HUES48 (cell line): ENCODE data around the gene BACH2.
"Not testable (repeated sequence)": the region's sequence is repeated elsewhere in the genome, so short reads cannot be mapped to it uniquely, and the experiment has no call there.

Experiments used
- H3K27ac ChIP-seq: one replicate; pipeline ENCODE4 v1.7.0; 2013; ENCODE audit warnings: low read depth, low read length, inconsistent platforms
- H3K27me3 ChIP-seq: 2 replicates; pipeline ENCODE4 v1.6.1; 2013; ENCODE audit warnings: mild to moderate bottlenecking, low read length; ENCODE audit not compliant: control insufficient read depth, insufficient read depth
- H3K36me3 ChIP-seq: 2 replicates; pipeline ENCODE4 v1.6.1; 2013; ENCODE audit warnings: low read length; ENCODE audit not compliant: control insufficient read depth, insufficient read depth
- H3K4me1 ChIP-seq: 2 replicates; pipeline ENCODE4 v1.6.1; 2013; ENCODE audit warnings: mild to moderate bottlenecking, low read length; ENCODE audit not compliant: control insufficient read depth, insufficient read depth
- H3K4me3 ChIP-seq: 2 replicates; pipeline ENCODE4 v1.5.1; 2013; ENCODE audit warnings: mild to moderate bottlenecking, low read depth, low read length
- H3K9ac ChIP-seq: 2 replicates; pipeline ENCODE4 v1.6.1; 2013; ENCODE audit warnings: mild to moderate bottlenecking, low read depth, low read length, moderate library complexity
- H3K9me3 ChIP-seq: 2 replicates; pipeline ENCODE4 v1.6.1; 2013; ENCODE audit warnings: low read length; ENCODE audit not compliant: control insufficient read depth, insufficient read depth

BACH2 gene

GRCh38 chr6:90074161-90074850 lies 222.3 kb downstream of the BACH2 start:
- H3K4me3 ChIP-seq = no peak overlapping the region
- H3K9me3 ChIP-seq = no peaks in the 10 kb centered on the region
- H3K9ac ChIP-seq = no peak overlapping the region
- no peaks in the 10 kb centered on the region for H3K27me3 ChIP-seq
- H3K4me1 ChIP-seq = peaks cover 4% of the 10 kb centered on the region; the same call in 1 of the 2 replicates
- no peaks in the 10 kb centered on the region for H3K36me3 ChIP-seq
- H3K27ac ChIP-seq = no peak overlapping the region

GRCh38 chr6:90072935-90073464 lies 223.6 kb downstream of the BACH2 start:
- no peak overlapping the region for H3K27ac ChIP-seq
- H3K4me1 ChIP-seq = peaks cover 6% of the 10 kb centered on the region; the same call in 1 of the 2 replicates
- no peaks in the 10 kb centered on the region for H3K27me3 ChIP-seq
- no peaks in the 10 kb centered on the region for H3K36me3 ChIP-seq
- no peak overlapping the region for H3K4me3 ChIP-seq
- no peaks in the 10 kb centered on the region for H3K9me3 ChIP-seq
- no peak overlapping the region for H3K9ac ChIP-seq

GRCh38 chr6:90072501-90072900 lies 224.1 kb downstream of the BACH2 start:
- peaks cover 6% of the 10 kb centered on the region; the same call in 1 of the 2 replicates for H3K4me1 ChIP-seq
- H3K9me3 ChIP-seq = no peaks in the 10 kb centered on the region

GRCh38 chr6:90068703-90069523 lies 227.7 kb downstream of the BACH2 start:
- Histone ChIP-seq H3K9ac (no peak overlapping the region), H3K9me3 (no peaks in the 10 kb centered on the region), H3K27me3 (no peaks in the 10 kb centered on the region), H3K27ac (peak overlapping the region; percentile 64), H3K36me3 (no peaks in the 10 kb centered on the region), H3K4me3 (no peak overlapping the region), H3K4me1 (peaks cover 6% of the 10 kb centered on the region; the same call in 1 of the 2 replicates)

More at GRCh38 chr6:90072501-90072900, 224.1 kb downstream of the BACH2 start:
- Histone ChIP-seq H3K27me3 (no peaks in the 10 kb centered on the region), H3K27ac (no peak overlapping the region), H3K4me3 (no peak overlapping the region), H3K36me3 (no peaks in the 10 kb centered on the region), H3K9ac (no peak overlapping the region)

- no peaks in the 10 kb centered on the region for H3K36me3 ChIP-seq
Observed at GRCh38 chr6:90068264-90068663, 228.4 kb downstream of the BACH2 start.

GRCh38 chr6:90066697-90067096 lies 229.9 kb downstream of the BACH2 start:
- Histone ChIP-seq H3K4me1 (peaks cover 6% of the 10 kb centered on the region; the same call in 1 of the 2 replicates), H3K9me3 (no peaks in the 10 kb centered on the region), H3K36me3 (no peaks in the 10 kb centered on the region), H3K9ac (no peak overlapping the region), H3K27me3 (no peaks in the 10 kb centered on the region), H3K27ac (no peak overlapping the region), H3K4me3 (no peak overlapping the region)

More at GRCh38 chr6:90068264-90068663, 228.4 kb downstream of the BACH2 start:
- H3K9ac ChIP-seq = no peak overlapping the region
- H3K4me1 ChIP-seq = peaks cover 6% of the 10 kb centered on the region; the same call in 1 of the 2 replicates
- H3K4me3 ChIP-seq = no peak overlapping the region
- H3K9me3 ChIP-seq = no peaks in the 10 kb centered on the region
- H3K27me3 ChIP-seq = no peaks in the 10 kb centered on the region
- H3K27ac ChIP-seq = peak overlapping the region; percentile 64

GRCh38 chr6:90065173-90065572 lies 231.5 kb downstream of the BACH2 start:
- no peak overlapping the region for H3K4me3 ChIP-seq
- no peaks in the 10 kb centered on the region for H3K36me3 ChIP-seq
- peaks cover 6% of the 10 kb centered on the region; the same call in 1 of the 2 replicates for H3K4me1 ChIP-seq
- H3K9me3 ChIP-seq = no peaks in the 10 kb centered on the region
- no peak overlapping the region for H3K9ac ChIP-seq
- H3K27ac ChIP-seq = no peak overlapping the region
- H3K27me3 ChIP-seq = no peaks in the 10 kb centered on the region

- no peak overlapping the region for H3K4me3 ChIP-seq
- H3K36me3 ChIP-seq = no peaks in the 10 kb centered on the region
Observed at GRCh38 chr6:90062667-90063066, 234.0 kb downstream of the BACH2 start.

GRCh38 chr6:90062051-90062450 lies 234.6 kb downstream of the BACH2 start:
- Histone ChIP-seq H3K9me3 (no peaks in the 10 kb centered on the region), H3K4me3 (no peak overlapping the region), H3K27me3 (no peaks in the 10 kb centered on the region), H3K36me3 (no peaks in the 10 kb centered on the region), H3K9ac (no peak overlapping the region), H3K27ac (no peak overlapping the region), H3K4me1 (no peaks in the 10 kb centered on the region)

More at GRCh38 chr6:90062667-90063066, 234.0 kb downstream of the BACH2 start:
- H3K27ac ChIP-seq = no peak overlapping the region
- no peaks in the 10 kb centered on the region for H3K4me1 ChIP-seq
- no peaks in the 10 kb centered on the region for H3K27me3 ChIP-seq
- H3K9me3 ChIP-seq = no peaks in the 10 kb centered on the region
- H3K9ac ChIP-seq = no peak overlapping the region

GRCh38 chr6:90059178-90059577 lies 237.5 kb downstream of the BACH2 start:
- H3K27ac ChIP-seq, H3K4me3 ChIP-seq, H3K4me1 ChIP-seq, H3K9ac ChIP-seq, H3K9me3 ChIP-seq, H3K36me3 ChIP-seq, H3K27me3 ChIP-seq: not testable (repeated sequence)

- H3K9ac ChIP-seq, H3K36me3 ChIP-seq, H3K27me3 ChIP-seq, H3K27ac ChIP-seq, H3K4me3 ChIP-seq, H3K4me1 ChIP-seq: not testable (repeated sequence)
- peaks cover 26% of the 10 kb centered on the region for H3K9me3 ChIP-seq
Observed at GRCh38 chr6:90055924-90056323, 240.7 kb downstream of the BACH2 start.
